ENCODE data around the gene STARD13.

STARD13 gene

DNA sequence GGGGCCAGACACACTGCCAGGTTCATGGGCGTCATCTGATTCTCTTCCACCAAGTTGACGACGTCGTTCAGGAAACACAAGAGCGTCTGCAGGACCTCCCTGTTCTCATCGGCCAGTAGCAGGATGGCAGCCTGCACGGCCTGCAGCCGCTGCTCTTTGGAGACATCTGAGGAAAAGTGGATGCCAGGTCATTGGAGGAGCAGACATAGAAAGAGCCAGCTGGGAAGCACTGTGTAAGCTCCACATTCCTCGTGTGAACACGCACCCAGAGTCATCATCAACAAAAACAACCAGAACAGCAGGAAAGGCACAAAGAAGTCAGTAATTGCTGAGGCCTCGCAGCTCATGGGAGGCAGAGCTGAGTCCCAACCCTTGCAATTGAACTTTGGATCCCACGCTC, 172.8 kb downstream of the STARD13 start:
- no peak for TF ChIP-seq GATA2 (IDR thresholded peaks at IDR 0.05; ENCODE audit: low read depth, low read length)
- TF ChIP-seq GATA3 (IDR thresholded peaks at IDR 0.05; ENCODE audit: low read depth, low read length) = no peak

DNA sequence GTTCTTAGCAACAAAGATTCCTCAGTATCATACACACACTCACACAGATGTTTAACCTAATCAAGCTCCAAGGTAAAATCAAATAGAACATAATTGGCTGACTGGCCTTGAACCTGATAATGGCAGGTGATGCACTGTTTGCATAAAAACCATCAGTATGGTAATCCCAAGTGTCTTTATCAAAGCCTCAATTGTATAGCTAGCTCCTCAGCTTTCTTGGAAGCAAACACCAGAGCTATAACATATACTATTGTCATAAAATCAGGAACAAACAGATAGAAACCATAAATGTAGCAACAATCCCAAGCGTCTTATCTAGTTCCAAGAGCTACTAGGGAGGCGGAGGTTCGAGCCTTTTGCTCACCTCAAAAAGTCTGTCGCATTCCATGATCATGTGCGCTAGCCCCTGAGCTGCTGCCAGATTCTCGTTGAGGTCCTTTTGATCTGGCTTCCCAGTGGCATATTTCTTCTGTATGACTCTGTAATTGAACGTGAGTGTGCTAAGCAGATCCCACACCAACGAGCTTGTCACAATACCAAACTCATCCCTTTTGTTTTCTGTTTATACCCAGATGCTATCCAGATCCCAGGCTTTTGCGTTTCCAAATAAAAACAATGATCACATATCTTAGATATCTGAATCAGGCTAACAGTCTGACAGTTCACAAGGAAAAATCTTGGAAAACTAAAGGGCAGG, 174.0 kb downstream of the STARD13 start:
- no peak for TF ChIP-seq GATA3 (IDR thresholded peaks at IDR 0.05; ENCODE audit: low read depth, low read length)
- no peak for TF ChIP-seq GATA2 (IDR thresholded peaks at IDR 0.05; ENCODE audit: low read depth, low read length)

DNA sequence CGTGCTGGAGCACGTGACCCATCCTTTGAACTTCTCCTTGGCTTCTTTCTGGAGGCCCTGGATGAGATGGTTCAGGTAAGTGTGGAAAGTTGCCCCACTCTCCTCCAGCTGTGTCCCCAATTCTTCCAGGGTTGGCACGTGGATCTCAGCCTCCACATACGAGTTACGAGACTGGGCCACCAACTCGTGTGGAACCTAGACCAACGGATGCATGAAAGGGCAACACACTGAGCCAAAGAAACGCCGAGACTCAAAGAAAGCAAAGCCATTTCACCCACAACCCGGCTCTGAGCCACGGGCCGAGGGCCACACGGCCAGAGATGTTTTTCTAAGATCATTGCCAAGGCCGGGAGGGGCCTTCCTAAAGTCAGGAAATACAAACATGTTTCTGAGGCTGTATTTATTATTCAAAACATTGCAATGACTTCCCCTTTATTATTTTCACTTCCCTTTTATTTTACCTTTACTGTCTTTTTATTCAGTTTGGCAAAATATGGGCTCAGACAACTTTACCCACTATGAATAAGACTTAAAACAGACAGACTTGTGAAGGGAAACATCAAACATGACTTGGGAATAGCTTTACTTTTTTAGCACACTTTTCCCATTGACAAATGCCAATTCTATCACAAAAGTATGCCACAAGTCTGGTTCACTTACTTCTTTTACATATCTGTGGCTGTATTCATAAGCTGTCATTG, 174.7 kb downstream of the STARD13 start:
- TF ChIP-seq GATA3 (IDR thresholded peaks at IDR 0.05; ENCODE audit: low read depth, low read length) (no peak), GATA2 (IDR thresholded peaks at IDR 0.05; ENCODE audit: low read depth, low read length) (no peak)

GRCh38 chr13:33110386-33110712, 175.2 kb downstream of the STARD13 start:
- TF ChIP-seq GATA2 (IDR thresholded peaks at IDR 0.05; ENCODE audit: low read depth, low read length) (no peak), GATA3 (IDR thresholded peaks at IDR 0.05; ENCODE audit: low read depth, low read length) (no peak)

DNA sequence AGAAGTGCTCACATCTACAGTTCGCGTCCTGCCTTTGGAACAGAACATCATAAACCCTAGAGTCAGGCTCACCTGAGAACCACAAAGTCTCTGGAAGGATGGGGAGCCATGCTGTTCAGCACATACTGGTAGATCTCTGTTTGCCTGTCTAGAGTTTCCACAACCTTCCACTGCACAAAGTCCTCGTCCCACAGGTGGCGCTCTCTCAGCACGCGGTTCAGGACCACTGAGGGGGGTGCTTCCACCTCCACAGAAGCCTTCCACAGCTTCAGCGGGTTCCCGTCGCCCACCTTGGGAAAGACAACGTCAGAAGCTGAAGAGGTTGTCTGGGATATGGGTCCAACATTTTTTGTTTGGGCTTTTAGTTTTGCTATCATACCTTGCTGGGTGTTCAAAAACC, 175.8 kb downstream of the STARD13 start:
- TF ChIP-seq GATA3 (IDR thresholded peaks at IDR 0.05; ENCODE audit: low read depth, low read length) = no peak
- no peak for TF ChIP-seq GATA2 (IDR thresholded peaks at IDR 0.05; ENCODE audit: low read depth, low read length)

DNA sequence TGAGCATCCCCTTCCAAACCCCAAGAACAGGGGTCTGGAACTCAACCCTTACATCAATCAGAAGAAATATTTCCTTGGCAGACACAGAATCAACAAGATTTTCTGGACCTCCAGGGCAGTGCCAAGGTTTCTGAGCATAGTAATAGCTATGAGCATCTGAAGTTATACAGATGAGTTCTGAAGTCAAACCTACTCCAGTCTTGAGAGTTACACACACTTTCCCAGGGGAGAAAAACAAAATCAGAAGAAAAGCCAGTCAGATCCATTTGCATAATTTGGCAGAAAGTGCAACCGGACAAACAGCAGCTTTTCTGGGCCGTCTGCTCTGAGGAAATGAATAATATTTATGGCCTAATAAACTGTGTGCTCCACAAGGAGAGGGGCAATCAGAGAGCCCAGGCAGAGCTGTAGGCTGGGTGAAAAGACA, 176.3 kb downstream of the STARD13 start:
- TF ChIP-seq GATA2 (IDR thresholded peaks at IDR 0.05; ENCODE audit: low read depth, low read length) (no peak), GATA3 (IDR thresholded peaks at IDR 0.05; ENCODE audit: low read depth, low read length) (no peak)

DNA sequence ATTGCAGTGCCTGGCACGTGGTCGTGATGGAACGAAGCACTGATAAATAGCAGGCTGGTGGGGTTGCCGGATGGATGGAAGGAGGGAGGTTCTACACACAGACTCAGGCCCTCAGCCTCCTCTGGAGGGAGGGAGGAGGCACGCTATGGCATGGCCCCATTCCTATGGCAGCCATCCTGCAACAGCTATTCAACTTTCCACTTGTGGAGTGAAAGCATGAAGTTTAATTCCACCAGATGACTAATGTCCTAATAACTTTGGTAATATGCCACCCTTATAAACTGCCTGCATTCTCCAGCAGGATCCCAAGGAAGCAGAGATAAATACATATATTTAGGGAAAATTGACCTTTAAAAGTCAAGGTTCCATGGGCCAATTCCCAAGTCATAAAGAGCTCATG, 176.9 kb downstream of the STARD13 start:
- no peak for TF ChIP-seq GATA3 (IDR thresholded peaks at IDR 0.05; ENCODE audit: low read depth, low read length)
- TF ChIP-seq GATA2 (IDR thresholded peaks at IDR 0.05; ENCODE audit: low read depth, low read length) = no peak

DNA sequence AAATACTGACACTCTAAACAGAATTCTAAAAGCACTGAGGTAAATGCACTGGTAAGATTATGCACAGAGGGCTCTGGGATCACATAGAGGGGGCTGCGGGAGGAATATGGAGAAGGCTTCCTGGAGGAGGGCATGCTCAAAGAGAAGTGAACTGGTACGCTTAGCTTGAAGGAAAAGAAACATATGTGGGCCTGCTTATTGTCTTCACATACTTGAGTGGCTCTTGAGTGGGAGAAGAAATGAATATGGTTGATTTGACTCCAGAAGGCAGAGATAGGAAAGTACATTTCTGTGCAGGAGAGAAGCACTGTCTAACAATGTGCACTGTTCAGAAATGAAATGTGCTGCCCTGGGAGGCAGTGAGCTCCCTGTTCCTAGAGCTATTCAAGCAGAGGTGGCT, 178.2 kb downstream of the STARD13 start:
- no peak for TF ChIP-seq GATA2 (IDR thresholded peaks at IDR 0.05; ENCODE audit: low read depth, low read length)
- no peak for TF ChIP-seq GATA3 (IDR thresholded peaks at IDR 0.05; ENCODE audit: low read depth, low read length)

DNA sequence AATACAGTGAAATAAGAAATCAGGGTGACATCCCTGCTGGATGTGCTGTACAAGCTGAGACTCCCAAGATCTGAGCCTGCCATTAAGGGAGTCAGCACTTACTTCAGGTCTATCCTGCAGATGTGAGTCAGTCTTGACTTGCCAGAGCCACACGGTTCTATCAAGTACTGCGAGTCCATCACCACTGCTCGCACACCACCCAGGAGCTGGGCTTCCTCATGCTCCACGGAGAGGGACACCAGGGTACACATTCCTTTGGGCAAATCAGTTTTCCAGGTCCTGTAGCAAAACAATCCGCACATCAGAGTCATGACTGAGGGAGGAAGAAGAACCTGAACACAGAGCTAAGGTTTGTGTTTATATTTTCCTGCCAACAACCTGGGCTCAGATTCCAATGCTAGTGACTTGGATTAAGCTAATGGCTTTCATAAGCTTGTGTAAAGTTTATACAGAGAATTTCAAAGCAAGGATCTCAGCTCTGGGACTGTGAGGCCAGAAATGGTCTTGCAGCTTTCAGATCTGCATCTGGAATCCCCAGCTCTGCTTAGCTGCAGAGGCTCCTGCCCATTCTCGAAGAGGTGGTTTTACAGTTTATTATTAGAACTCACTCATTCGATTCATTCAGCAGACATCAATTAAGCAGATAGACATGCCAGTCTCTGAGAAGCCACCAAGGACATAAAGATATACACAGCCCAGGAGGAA, 178.7 kb downstream of the STARD13 start:
- no peak for TF ChIP-seq GATA2 (IDR thresholded peaks at IDR 0.05; ENCODE audit: low read depth, low read length)
- no peak for TF ChIP-seq GATA3 (IDR thresholded peaks at IDR 0.05; ENCODE audit: low read depth, low read length)

GRCh38 chr13:33105387-33106005, 180.1 kb downstream of the STARD13 start:
- TF ChIP-seq GATA2 (IDR thresholded peaks at IDR 0.05; ENCODE audit: low read depth, low read length) (no peak), GATA3 (IDR thresholded peaks at IDR 0.05; ENCODE audit: low read depth, low read length) (no peak)

DNA sequence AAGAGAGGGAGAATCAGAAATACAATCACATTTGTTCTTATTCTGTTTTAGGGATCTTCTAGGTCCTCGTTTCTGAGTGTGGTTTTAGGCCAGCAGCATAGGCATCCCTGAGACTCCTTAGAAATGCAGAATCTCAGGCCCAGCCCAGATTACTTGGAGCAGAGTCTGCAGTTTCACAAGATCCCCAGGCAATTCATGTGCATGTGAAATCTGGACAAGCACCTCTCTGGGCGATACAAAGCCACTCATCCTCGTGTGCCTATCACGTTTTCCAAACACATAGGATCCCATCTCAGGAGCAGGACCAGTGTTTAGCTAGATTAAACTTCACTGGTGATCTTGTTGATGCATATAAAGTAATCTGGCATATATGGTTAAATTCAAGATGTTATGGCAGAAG, 182.1 kb downstream of the STARD13 start:
- TF ChIP-seq GATA2 (IDR thresholded peaks at IDR 0.05; ENCODE audit: low read depth, low read length) (no peak), GATA3 (IDR thresholded peaks at IDR 0.05; ENCODE audit: low read depth, low read length) (no peak)

DNA sequence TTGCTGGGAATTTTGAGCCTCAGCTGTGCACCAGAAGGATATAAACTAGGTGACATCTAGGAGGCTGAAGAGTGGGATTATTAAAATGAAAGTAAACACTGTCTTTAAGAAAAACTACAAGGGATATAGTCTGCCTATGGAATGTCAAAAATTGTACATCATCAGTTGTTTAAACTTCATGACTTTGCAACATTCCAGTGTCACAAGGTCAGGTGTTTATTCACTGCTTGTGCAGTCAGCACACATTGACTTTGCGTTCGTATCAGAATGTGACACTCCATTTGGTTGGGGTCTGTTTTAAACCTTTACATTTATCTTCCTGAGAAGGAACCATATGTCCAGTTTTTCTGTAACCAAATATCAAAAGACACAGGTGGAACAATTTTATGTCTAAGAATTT, 183.7 kb downstream of the STARD13 start:
- TF ChIP-seq GATA2 (IDR thresholded peaks at IDR 0.05; ENCODE audit: low read depth, low read length) (no peak), GATA3 (IDR thresholded peaks at IDR 0.05; ENCODE audit: low read depth, low read length) (no peak)

GRCh38 chr13:33100886-33101285, 184.7 kb downstream of the STARD13 start:
- no peak for TF ChIP-seq GATA3 (IDR thresholded peaks at IDR 0.05; ENCODE audit: low read depth, low read length)

- TF ChIP-seq GATA3 (IDR thresholded peaks at IDR 0.05; ENCODE audit: low read depth, low read length) = no peak
- TF ChIP-seq GATA2 (IDR thresholded peaks at IDR 0.05; ENCODE audit: low read depth, low read length) = no peak
Measured at GRCh38 chr13:33099860-33100259, 185.7 kb downstream of the STARD13 start.
